H9 (cell line): ENCODE results near the gene PP2D1. TPM values are rescaled to one million over a fixed set of nuclear protein-coding genes. Genes with fewer than 3 reads are reported as not detected.

Source experiments
- DNase-seq: peaks from one replicate; pipeline ENCODE4 v3.0.0-alpha.2; 2017
- H2AFZ ChIP-seq: one replicate; pipeline ENCODE4 v1.6.1; 2013; ENCODE audit warnings: mild to moderate bottlenecking, low read length, control low read depth, moderate library complexity
- H2AK5ac ChIP-seq: 2 replicates; pipeline ENCODE4 v1.6.1; 2013; ENCODE audit warnings: low read length, control low read depth, mixed read lengths; ENCODE audit not compliant: insufficient read length
- H2BK120ac ChIP-seq: one replicate; pipeline ENCODE4 v1.6.1; 2013; ENCODE audit warnings: low read depth, mild to moderate bottlenecking, low read length, control low read depth, inconsistent platforms; ENCODE audit not compliant: poor library complexity, severe bottlenecking
- H2BK12ac ChIP-seq: 2 replicates; pipeline ENCODE4 v1.6.1; 2013; ENCODE audit warnings: low read length, control low read depth, mixed read lengths, low read depth; ENCODE audit not compliant: insufficient read length
- H2BK15ac ChIP-seq: 2 replicates; pipeline ENCODE4 v1.6.1; 2013; ENCODE audit warnings: low read depth, low read length, control low read depth
- H2BK20ac ChIP-seq: one replicate; pipeline ENCODE4 v1.6.1; 2013; ENCODE audit warnings: low read depth, mild to moderate bottlenecking, low read length, control low read depth, inconsistent platforms; ENCODE audit not compliant: poor library complexity, severe bottlenecking
- H2BK5ac ChIP-seq: 2 replicates; pipeline ENCODE4 v1.6.1; 2013; ENCODE audit warnings: low read length, control low read depth, mixed read lengths; ENCODE audit not compliant: insufficient read length
- H3K14ac ChIP-seq: 2 replicates; pipeline ENCODE4 v1.6.1; 2013; ENCODE audit warnings: low read length, control low read depth; ENCODE audit not compliant: insufficient read depth
- H3K18ac ChIP-seq: 2 replicates; pipeline ENCODE4 v1.6.1; 2013; ENCODE audit warnings: low read depth, mild to moderate bottlenecking, mixed read lengths, low read length, control low read depth; ENCODE audit not compliant: insufficient read length
- H3K23ac ChIP-seq: 2 replicates; pipeline ENCODE4 v1.6.1; 2013; ENCODE audit warnings: low read length, control low read depth, mixed read lengths, low read depth; ENCODE audit not compliant: insufficient read length
- H3K23me2 ChIP-seq: 2 replicates; pipeline ENCODE4 v1.6.1; 2013; ENCODE audit warnings: low read depth, mild to moderate bottlenecking, mixed read lengths, low read length, control low read depth; ENCODE audit not compliant: insufficient read length, poor library complexity, severe bottlenecking
- H3K27ac ChIP-seq: 2 replicates; pipeline ENCODE4 v1.5.1; 2013; ENCODE audit warnings: low read length, control low read depth, mixed read lengths, low read depth; ENCODE audit not compliant: insufficient read length
- H3K27me3 ChIP-seq: 2 replicates; pipeline ENCODE4 v1.6.1; 2013; ENCODE audit warnings: low read length, control low read depth, inconsistent platforms; ENCODE audit not compliant: insufficient read depth
- H3K4ac ChIP-seq: 2 replicates; pipeline ENCODE4 v1.6.1; 2013; ENCODE audit warnings: low read depth, mild to moderate bottlenecking, control low read depth, inconsistent platforms, low read length, moderate library complexity
- H3K4me1 ChIP-seq: 2 replicates; pipeline ENCODE4 v1.6.1; 2013; ENCODE audit warnings: low read length, control low read depth, inconsistent platforms; ENCODE audit not compliant: insufficient read depth
- H3K4me2 ChIP-seq: 2 replicates; pipeline ENCODE4 v1.6.1; 2013; ENCODE audit warnings: low read length, control low read depth, mixed read lengths; ENCODE audit not compliant: insufficient read length, insufficient read depth
- H3K56ac ChIP-seq: 2 replicates; pipeline ENCODE4 v1.6.1; 2013; ENCODE audit warnings: low read depth, mild to moderate bottlenecking, mixed read lengths, low read length, control low read depth; ENCODE audit not compliant: insufficient read length
- H3K79me1 ChIP-seq: 2 replicates; pipeline ENCODE4 v1.6.1; 2013; ENCODE audit warnings: low read depth, mild to moderate bottlenecking, moderate library complexity, low read length, control low read depth, inconsistent platforms; ENCODE audit not compliant: insufficient read depth, poor library complexity, severe bottlenecking
- H3K79me2 ChIP-seq: 2 replicates; pipeline ENCODE4 v1.6.1; 2013; ENCODE audit warnings: low read length, control low read depth, inconsistent platforms; ENCODE audit not compliant: insufficient read depth
- H3K9ac ChIP-seq: 2 replicates; pipeline ENCODE4 v1.6.1; 2013; ENCODE audit warnings: low read length, control low read depth, mixed read lengths; ENCODE audit not compliant: insufficient read length; ENCODE audit errors: extremely low read depth
- H3K9me3 ChIP-seq: one replicate; pipeline ENCODE4 v1.6.1; 2013; ENCODE audit warnings: low read depth, low read length, inconsistent platforms; ENCODE audit not compliant: control insufficient read depth
- H3T11ph ChIP-seq: one replicate; pipeline ENCODE4 v1.6.1; 2013; ENCODE audit warnings: mild to moderate bottlenecking, low read length, control low read depth, inconsistent platforms
- H4K20me1 ChIP-seq: one replicate; pipeline ENCODE4 v1.6.1; 2013; ENCODE audit not compliant: control insufficient read depth, insufficient read length, insufficient read depth
- H4K5ac ChIP-seq: 2 replicates; pipeline ENCODE4 v1.6.1; 2013; ENCODE audit warnings: low read depth, mild to moderate bottlenecking, mixed read lengths, low read length, control low read depth; ENCODE audit not compliant: insufficient read length
- H4K8ac ChIP-seq: replicated peaks from 2 replicates; pipeline ENCODE4 v1.6.1; 2013; ENCODE audit warnings: low read length, control low read depth, mixed read lengths, low read depth; ENCODE audit not compliant: insufficient read length
- H4K91ac ChIP-seq: 2 replicates; pipeline ENCODE4 v1.6.1; 2013; ENCODE audit warnings: low read depth, mild to moderate bottlenecking, moderate library complexity, mixed read lengths, low read length, control low read depth; ENCODE audit not compliant: insufficient read length
- H3K27ac Mint-ChIP-seq, 3 experiments: 2 replicates in 2 of 3; 3 replicates in 1 of 3; pipeline ENCODE4 v1.8.0; 2020 to 2021; ENCODE audit warnings: mixed read lengths in 3 of 3, mild to moderate bottlenecking in 1 of 3, moderate library complexity in 1 of 3
- H3K27me3 Mint-ChIP-seq: 2 replicates; pipeline ENCODE4 v1.8.0; 2021; ENCODE audit warnings: low read depth, mild to moderate bottlenecking, moderate library complexity, mixed read lengths
- H3K36me3 Mint-ChIP-seq, 3 experiments: 2 replicates in 2 of 3; 3 replicates in 1 of 3; pipeline ENCODE4 v1.8.0; 2020 to 2021; ENCODE audit warnings: low read depth in 3 of 3, mixed read lengths in 3 of 3; ENCODE audit not compliant: insufficient read depth in 1 of 3
- H3K4me1 Mint-ChIP-seq, 2 experiments: 2 replicates each; pipeline ENCODE4 v1.8.0; 2020; ENCODE audit warnings: mixed read lengths in 2 of 2
- H3K4me3 Mint-ChIP-seq, 2 experiments: 2 replicates in 1 of 2; 3 replicates in 1 of 2; pipeline ENCODE4 v1.8.0; 2020 to 2021; ENCODE audit warnings: mild to moderate bottlenecking in 2 of 2, mixed read lengths in 2 of 2, moderate library complexity in 1 of 2
- H3K9me3 Mint-ChIP-seq, 2 experiments: 2 replicates in 1 of 2; 3 replicates in 1 of 2; pipeline ENCODE4 v1.8.0; 2020; ENCODE audit warnings: mild to moderate bottlenecking in 2 of 2, mixed read lengths in 2 of 2, moderate library complexity in 1 of 2
- WGBS: extraction: QIAGEN DNeasy Blood & Tissue Kit; methylation state at CpG from one replicate; pipeline ENCODE4 v1.1.7; 2013; ENCODE audit warnings: missing lambda C conversion rate, low lambda C conversion rate, mixed read lengths; ENCODE audit not compliant: insufficient read length; ENCODE audit errors: extremely low coverage; 5-methylcytosine and 5-hydroxymethylcytosine counted together
- total RNA-seq: library from RNA; stranded (reverse); gene quantifications from 2 replicates; pipeline ENCODE4 v1.2.1, GENCODE V29; 2021
- TF ChIP-seq, protein P1 (sequence below): fragments of 200-600 bp; sonication (generic); conservative IDR thresholded peaks from 3 replicates; pipeline ENCODE4 v1.8.0; 2021; ENCODE audit warnings: antibody characterized with exemption, mild to moderate bottlenecking

The PP2D1 gene
- total RNA-seq, 1 experiment from 2014 or later: not detected

DNA sequence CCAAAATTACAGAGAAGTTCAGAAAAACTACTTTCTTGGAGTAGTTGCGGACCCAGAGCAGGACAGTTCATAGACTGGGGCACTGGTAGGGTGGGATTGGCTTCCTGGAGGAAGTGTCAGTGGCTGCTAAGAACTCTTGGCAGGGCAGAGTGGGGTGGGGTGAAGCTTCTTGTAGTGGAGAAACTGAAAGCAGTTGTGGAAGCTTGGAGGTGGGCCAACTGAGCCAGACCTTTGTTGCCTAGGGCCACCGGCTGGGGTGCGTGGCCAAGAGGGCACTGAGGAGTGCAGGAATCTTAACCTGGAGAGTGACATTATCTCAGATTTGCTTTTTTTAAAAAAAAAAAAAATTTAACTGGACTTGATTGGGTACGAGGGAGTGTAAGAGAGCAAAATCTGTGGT, 31.3 kb upstream of the PP2D1 start:
- no peak overlapping the region for H3K14ac ChIP-seq
- Mint-ChIP-seq H3K27me3 (peaks cover 11% of the 10 kb centered on the region), H3K4me3 (no peak overlapping the region), H3K36me3 (no peaks in the 10 kb centered on the region), H3K9me3 (no peaks in the 10 kb centered on the region), H3K4me1 (peaks cover 19 to 24% of the 10 kb centered on the region in 2 experiments), H3K27ac (no peak overlapping the region)
- H4K8ac ChIP-seq: no peak overlapping the region
- peaks cover 12% of the 10 kb centered on the region for H3K23me2 ChIP-seq
- no peak overlapping the region for H4K91ac ChIP-seq
- TF ChIP-seq, protein P1, sequence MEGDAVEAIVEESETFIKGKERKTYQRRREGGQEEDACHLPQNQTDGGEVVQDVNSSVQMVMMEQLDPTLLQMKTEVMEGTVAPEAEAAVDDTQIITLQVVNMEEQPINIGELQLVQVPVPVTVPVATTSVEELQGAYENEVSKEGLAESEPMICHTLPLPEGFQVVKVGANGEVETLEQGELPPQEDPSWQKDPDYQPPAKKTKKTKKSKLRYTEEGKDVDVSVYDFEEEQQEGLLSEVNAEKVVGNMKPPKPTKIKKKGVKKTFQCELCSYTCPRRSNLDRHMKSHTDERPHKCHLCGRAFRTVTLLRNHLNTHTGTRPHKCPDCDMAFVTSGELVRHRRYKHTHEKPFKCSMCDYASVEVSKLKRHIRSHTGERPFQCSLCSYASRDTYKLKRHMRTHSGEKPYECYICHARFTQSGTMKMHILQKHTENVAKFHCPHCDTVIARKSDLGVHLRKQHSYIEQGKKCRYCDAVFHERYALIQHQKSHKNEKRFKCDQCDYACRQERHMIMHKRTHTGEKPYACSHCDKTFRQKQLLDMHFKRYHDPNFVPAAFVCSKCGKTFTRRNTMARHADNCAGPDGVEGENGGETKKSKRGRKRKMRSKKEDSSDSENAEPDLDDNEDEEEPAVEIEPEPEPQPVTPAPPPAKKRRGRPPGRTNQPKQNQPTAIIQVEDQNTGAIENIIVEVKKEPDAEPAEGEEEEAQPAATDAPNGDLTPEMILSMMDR: no peak
- H2BK5ac ChIP-seq: no peak overlapping the region
- no peak overlapping the region for H2AK5ac ChIP-seq
- H2BK20ac ChIP-seq: no peak overlapping the region
- no peak overlapping the region for H3K56ac ChIP-seq
- no peak overlapping the region for H3K4me2 ChIP-seq
- no peak overlapping the region for H3K18ac ChIP-seq
- H3K27ac ChIP-seq: no peak overlapping the region
- H3K9ac ChIP-seq: no peak overlapping the region
- no peaks in the 10 kb centered on the region for H3K79me1 ChIP-seq
- no peaks in the 10 kb centered on the region for H3K79me2 ChIP-seq
- DNase-seq: no peak
- WGBS: no CpG with 5 or more reads among the region's 4 CpGs
- no peak overlapping the region for H3K4ac ChIP-seq
- H2BK15ac ChIP-seq: no peak overlapping the region
- no peaks in the 10 kb centered on the region for H3K9me3 ChIP-seq
- no peak overlapping the region for H3T11ph ChIP-seq
- no peak overlapping the region for H2BK120ac ChIP-seq
- H2AFZ ChIP-seq: no peak overlapping the region
- no peaks in the 10 kb centered on the region for H3K4me1 ChIP-seq
- H3K23ac ChIP-seq: no peak overlapping the region
- no peak overlapping the region for H4K5ac ChIP-seq
- no peaks in the 10 kb centered on the region for H3K27me3 ChIP-seq
- H2BK12ac ChIP-seq: no peak overlapping the region
- no peaks in the 10 kb centered on the region for H4K20me1 ChIP-seq
